HG03097 (cell line): ENCODE measurements around the gene TJP1.
"Not testable (repeated sequence)": the region's sequence is repeated elsewhere in the genome, so short reads cannot be mapped to it uniquely, and the experiment has no call there.

Experiments used
- ATAC-seq: cut with Tn5 transposase; IDR thresholded peaks from one replicate; pipeline ENCODE4 v1.9.1; 2021; ENCODE audit not compliant: unreplicated experiment, low FRiP score

The TJP1 gene

DNA sequence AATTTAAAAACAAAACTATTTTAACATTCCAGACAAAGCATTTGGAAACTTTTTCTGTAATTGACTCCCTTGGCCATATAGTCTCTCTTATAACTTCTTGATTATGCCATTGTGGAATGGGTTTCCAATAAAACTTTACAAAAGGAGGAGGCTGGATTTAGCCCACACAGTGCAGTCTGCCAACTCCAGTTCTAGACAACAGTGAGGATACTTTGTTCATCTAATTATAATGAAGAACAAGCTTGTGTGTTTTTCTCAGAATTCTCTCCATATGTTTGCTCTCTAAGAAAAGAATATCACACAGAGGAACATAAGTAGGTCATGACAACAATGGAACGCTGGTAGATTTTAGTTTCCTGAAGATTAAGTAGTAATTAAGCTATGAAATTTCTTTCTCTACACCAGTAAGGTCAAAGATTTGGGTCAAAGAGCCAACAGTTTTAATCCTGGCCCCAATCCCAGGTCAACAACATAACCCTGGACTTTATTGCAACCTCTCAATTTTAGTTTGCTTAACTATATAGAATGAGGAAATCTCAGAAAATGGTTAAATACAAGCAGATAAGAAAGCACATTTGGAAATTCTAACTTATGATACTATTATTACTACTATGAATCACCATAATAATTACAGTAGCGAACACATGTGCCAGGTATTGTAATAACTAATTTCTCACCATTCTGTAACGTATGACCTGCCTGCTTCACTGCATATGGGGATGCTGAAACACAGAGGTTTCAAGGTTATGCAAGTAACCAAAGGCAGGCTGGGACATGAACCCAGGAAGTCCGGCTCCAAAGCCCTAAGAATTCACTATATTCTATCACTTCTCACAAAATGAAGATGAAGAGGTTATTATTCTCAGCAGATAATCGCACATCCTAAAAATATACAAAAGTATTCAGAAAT, 65.7 kb downstream of the TJP1 start:
- no peak for ATAC-seq

DNA sequence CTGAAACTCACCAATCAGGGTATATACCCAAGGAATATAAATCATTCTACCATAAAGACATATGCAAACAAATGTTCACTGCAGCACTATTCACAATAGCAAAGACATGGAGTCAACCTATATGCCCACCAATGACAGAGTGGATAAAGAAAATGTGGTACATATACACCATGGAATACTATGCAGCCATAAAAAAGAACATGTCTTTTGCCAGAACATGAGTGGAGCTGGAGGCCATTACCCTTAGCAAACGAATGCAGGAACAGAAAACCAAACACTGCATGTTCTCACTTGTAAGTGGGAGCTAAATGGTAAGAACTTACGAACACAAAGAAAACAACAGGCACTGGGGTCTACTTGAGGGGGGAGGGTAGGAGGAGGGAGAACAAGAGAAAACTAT, 68.3 kb downstream of the TJP1 start:
- not testable (repeated sequence) for ATAC-seq

DNA sequence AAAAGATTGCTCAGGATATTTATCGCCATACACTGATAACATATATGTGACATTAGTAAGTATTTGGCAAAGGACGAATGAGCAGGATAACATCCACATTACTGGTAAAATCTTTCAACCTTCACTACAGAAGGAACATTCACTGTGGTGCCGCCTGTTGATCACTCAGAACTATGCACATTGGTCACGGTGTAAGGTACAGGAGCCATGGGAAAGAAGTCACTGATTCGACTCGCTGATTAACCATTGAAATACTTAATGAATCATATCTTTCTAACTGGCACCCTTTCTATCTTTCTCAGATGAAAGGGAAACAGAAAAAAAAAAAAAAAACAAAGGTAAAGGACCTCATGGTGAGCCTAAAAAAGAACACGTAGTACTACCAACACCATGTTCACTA, 68.8 kb downstream of the TJP1 start:
- ATAC-seq, result no peak

- ATAC-seq, result no peak
Observed at GRCh38 chr15:29750754-29751153, 71.5 kb downstream of the TJP1 start.

- ATAC-seq, result no peak
Observed at GRCh38 chr15:29749365-29750086, 72.7 kb downstream of the TJP1 start.

GRCh38 chr15:29747837-29748417, 74.3 kb downstream of the TJP1 start:
- ATAC-seq, result no peak

DNA sequence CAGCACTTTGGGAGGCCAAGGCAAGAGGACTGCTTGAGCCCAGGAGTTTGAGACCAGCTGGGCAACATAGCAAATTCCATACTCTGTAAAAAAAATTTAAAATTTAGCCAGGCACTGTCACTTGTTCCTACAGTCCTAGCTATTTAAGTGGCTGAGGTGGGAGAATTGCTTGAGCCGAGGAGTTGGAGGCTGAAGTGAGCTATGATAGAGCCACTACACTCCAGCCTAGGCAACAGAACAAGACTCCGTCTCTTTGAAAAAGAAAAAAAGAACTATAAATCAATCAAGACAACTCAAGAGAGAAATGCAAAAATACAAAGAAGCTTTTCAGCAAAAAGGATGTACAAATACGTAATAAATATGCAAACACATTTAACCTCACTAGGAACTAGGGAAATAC, 78.8 kb downstream of the TJP1 start:
- no peak for ATAC-seq

DNA sequence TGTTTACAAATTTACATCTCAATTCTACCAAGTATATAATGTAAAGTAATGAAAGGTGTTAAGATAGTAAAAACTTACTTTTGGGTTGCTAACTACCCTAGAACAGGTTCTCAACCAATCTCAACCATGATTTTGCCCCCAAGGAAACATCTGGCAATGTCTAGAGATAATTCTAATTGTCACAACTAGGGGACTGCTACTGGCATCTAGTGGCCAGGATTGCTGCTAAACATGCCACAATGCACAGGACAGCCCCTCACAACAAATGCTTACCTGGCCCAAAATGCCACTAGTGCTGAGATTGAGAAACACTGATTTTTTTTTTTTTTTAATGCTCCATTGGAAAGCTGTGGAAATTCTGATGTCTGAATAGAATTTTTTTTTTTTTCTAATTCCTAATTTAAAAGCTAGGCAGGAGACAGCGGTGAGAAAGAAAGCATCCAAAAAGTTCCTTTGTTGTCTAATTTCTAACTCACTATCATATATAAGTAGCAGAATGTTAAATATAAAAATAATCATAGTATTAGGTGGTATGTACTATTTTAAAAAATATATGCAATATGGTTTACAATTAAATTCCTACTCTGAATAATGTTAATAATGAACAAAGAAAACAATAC, 81.5 kb downstream of the TJP1 start:
- ATAC-seq, result no peak

GRCh38 chr15:29736744-29737020, 85.6 kb downstream of the TJP1 start:
- ATAC-seq, result no peak

GRCh38 chr15:29736012-29736743, 86.1 kb downstream of the TJP1 start:
- no peak for ATAC-seq

- no peak for ATAC-seq
Observed at GRCh38 chr15:29734917-29735572, 87.2 kb downstream of the TJP1 start.

- no peak for ATAC-seq
Observed at GRCh38 chr15:29731865-29732264, 90.4 kb downstream of the TJP1 start.

- not testable (repeated sequence) for ATAC-seq
Observed at GRCh38 chr15:29730471-29730870, 91.8 kb downstream of the TJP1 start.

DNA sequence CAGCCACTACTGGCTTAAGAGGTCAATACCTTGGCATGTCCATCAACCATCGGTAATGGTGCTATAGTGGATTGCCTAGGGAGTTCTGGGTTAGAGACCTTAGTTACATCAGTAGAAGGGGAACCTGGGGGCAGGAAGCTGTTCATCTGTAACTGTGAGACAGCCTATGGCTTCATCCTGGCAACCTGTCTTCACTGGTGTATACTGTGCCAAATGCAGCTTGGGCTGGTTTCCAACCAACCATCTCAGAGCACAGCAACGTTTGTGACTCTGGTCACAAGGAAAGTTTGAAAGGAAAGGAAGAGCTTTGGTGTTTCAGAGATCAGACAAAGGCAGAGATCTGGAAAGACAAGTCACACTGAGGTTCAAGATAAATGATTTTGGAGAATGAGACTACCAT, 93.8 kb downstream of the TJP1 start:
- no peak for ATAC-seq

GRCh38 chr15:29727871-29728270, 94.4 kb downstream of the TJP1 start:
- ATAC-seq, result no peak

GRCh38 chr15:29726553-29726952, 95.7 kb downstream of the TJP1 start:
- no peak for ATAC-seq

GRCh38 chr15:29724026-29724425, 98.2 kb downstream of the TJP1 start:
- no peak for ATAC-seq

DNA sequence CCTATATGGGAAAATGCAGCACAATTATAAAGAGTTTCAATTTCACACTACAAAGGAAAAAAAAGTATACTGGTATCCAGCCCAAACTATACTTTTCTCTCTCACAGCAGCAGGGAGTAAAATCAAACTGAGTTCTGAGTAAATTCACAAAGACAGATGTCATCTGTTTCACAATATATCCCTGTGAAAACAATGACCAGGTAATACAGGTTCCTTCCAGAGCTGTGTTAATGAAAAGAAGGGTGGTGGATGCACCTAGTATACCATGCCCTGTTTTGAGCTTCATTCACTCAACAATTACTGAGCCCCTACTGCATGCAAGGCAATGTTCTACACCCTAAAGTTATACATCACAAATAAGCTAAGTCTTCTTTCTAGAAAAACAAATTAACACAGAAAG, 108.5 kb downstream of the TJP1 start:
- ATAC-seq, result no peak

GRCh38 chr15:29712149-29712885, 110.0 kb downstream of the TJP1 start:
- no peak for ATAC-seq
